ENCODE results near the gene S100Z.
"Not testable (repeated sequence)": the region's sequence is repeated elsewhere in the genome, so short reads cannot be mapped to it uniquely, and the experiment has no call there.

The S100Z gene

DNA sequence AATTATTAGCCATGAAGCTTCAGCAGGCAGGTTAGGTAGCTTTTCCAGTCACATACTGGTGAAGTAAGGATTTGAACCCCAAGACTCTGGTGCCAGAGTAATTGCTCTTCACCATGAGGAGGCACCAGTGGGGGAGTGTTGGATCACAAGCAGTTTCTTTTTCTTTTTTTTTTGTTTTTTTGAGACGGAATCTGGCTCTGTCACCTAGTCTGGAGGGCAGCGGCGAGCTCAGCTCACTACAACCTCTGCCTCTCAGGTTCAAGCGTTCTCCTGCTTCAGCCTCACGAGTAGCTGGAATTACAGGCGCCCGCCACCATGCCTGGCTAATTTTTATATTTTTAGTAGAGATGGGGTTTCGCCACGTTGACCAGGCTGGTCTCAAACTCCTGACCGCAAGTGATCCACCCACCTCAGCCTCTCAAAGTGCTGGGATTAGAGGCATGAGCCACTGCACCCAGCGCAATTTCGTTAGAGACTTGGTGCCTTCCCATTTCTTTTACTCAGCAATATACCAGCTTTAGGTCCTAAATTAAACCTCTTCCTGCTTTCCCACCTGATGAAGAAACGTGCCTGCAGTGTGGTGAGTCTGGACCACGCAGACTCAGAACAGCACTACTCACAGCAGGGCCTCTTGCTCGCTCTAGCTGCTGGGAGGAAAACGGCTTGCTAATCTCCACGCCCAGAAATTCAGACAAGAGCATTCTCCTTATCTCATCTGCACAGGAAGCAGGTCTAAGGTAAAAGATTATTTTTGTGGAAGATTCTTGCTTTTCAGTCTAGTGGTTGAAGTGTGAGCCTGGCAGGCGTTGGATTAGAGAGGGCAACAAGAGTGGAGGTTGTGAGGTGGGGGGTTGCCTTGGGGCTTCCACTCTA, at the start of gene S100Z:
Gene S100Z (plus strand): TSS at position 596 of the 873 bp plus-strand sequence. CDS start 25,346 bp downstream, outside the sequence.
- DNase-seq: peak in 1 of 14 donors; percentile 1

GRCh38 chr5:76800579-76800978, 49.2 kb upstream of the S100Z start:
- DNase-seq: no peak

- DNase-seq: no peak
Observed at GRCh38 chr5:76801159-76801802, 48.5 kb upstream of the S100Z start.

- DNase-seq: no peak
Observed at GRCh38 chr5:76801803-76802195, 48.0 kb upstream of the S100Z start.

DNA sequence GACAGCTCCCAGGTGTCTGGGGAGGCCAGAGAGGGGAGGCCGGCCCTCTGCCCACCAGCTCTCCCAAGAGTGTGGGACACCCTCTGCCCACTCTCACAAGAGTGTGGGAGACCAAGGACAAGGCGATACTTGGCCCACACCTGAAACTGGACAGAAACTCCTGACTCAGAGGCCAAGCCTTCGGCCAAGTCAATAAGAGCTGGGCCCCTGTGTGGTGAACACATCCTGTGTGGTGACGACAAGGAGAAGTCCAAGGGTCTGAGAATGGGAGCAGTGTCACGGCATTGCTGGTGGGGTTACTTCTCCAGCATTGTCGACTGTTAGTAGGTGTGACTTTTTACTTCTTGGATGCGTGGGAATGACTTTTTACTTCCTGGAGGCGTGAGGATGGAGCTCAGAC, 45.5 kb upstream of the S100Z start:
- DNase-seq: no peak

GRCh38 chr5:76805821-76806505, 43.9 kb upstream of the S100Z start:
- no peak for DNase-seq

- no peak for DNase-seq
Observed at GRCh38 chr5:76807296-76807695, 42.5 kb upstream of the S100Z start.

DNA sequence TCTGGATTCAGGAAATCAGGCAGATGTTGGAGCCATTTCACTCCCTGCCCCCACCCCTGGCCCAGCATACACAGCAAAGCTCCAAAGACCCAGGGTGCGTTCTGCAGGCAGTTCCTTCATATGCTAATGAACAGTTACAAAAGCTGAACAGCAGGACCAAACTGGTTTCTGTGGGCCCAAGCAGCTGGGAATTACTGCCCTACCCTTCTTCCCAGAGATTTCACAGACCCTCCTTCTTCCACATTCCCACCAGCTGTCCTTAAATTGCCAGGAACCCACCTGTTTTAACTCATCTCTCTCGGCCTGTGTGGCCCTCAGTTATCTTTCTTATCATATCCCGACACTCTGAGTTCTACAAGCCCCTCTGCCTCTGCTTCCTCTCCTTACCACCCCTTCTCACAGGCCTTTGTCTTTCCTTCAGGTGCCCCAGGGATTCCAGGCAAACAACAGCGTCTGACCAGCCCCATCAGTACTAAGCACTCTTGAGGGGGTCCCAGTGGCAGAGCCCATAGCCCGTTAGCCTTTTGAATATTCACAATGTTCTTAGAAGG, 41.6 kb upstream of the S100Z start:
- DNase-seq: peak in 1 of 14 donors; percentile 12

DNA sequence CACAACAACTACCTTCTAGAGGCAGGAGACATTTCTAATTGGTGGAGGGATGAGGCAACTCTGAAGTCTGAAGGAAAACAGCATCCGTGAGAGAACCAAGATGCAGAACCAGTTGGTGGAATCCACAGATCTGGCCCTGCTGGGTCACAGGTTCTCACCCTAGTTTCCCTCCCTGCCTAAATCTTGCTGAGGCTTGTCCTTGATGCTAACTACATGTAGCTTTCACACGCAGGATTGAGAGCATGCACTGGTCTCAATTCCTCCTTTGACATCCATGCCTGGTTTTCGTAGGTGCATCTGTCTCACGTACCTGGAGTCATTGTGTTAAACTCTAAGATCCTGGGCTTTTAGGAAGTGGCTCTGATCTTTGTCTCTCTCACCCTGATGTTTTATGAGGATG, 40.7 kb upstream of the S100Z start:
- DNase-seq: no peak

DNA sequence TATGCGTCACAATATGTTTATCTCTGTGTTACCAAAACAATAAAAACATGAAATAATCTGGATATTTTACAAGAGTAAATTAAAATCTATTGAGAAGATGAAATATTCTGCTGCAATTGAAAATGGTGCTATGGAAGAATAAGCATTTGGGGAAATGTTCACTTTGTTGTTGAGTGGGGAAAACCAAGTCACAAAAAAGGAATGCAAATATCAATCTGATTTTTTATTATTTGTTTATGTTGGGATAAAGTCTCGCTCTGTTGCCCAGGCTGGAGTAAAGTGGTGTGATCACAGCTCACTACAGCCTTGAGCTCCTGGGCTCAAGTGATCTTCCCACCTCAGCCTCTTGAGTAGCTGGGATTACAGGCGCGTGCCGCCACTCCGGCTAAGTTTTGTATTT, 39.6 kb upstream of the S100Z start:
- no peak for DNase-seq

GRCh38 chr5:76811214-76811613, 38.6 kb upstream of the S100Z start:
- no peak for DNase-seq

- DNase-seq: not testable (repeated sequence)
Observed at GRCh38 chr5:76812209-76812608, 37.6 kb upstream of the S100Z start.

DNA sequence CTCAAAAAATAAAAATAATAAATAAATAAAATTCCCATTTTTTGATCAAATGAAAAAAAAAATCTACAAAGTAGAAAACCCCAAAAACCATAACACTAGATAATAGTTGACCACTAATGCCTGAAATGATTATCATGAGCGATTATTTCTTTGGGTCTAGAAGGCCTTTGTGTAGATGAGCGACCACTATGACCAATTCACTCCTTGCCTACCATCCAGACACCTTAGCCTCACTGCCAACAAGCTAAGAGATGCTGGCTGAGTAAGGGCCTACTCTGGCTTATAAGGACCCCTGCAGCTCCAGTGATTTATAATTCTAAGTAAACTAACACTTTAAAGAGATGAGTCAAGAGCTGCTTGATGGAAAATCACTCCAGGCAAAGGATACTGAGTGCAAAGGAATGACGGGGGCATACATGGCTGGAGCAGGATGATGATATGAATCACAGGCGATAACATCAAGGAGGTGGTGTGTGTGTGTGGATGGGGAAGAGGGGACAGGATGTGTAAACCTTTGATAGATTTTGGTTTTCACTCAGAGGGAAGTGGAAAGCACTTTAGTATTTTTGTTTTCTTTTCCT, 35.7 kb upstream of the S100Z start:
- no peak for DNase-seq

- no peak for DNase-seq
Observed at GRCh38 chr5:76816110-76816831, 33.5 kb upstream of the S100Z start.

DNA sequence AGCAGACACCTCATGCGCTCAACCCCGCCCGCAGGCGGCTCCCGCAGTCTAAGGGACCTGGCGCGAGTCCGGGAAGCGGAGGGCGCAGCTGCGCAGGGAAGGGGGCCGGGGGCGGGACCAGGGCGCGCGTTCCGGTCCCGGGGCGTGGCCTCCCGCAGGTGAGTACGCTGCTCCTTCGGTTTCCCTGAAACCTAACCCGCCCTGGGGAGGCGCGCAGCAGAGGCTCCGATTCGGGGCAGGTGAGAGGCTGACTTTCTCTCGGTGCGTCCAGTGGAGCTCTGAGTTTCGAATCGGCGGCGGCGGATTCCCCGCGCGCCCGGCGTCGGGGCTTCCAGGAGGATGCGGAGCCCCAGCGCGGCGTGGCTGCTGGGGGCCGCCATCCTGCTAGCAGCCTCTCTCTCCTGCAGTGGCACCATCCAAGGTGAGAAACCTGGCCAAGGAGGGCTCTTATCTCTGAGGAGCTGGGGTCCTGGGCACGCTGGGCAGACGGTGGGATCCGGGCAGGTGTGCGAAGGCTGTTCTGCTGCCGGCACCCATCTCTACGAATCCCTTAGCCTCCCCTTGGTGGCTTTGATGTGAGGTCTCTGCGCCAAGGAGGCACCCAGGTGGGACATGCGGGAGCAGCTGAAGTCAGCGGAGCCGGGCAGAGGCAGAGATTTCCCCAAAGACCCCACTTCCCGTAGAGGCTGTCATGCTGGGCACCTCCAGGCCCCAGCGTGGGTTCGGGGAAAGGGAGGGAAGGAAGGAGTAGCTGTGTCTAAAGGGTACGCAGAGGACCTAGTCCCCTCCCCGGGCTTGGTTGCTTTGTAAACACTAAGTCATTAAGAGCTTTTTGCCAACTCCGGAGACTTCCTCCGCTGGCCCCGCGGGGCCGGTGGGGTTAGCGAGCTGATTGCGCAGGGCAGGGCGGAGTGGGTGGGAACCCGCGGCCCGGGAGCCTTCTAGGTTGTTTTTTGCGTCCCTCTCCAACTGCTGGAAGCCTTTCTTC, 30.7 kb upstream of the S100Z start, which contains the start of gene F2RL1:
Gene F2RL1 (plus strand): TSS at position 187 of the 988 bp plus-strand sequence. CDS start 153 bp downstream, at position 340.
- peak in 4 of 14 donors; percentile 7 to 16 (median 10) for DNase-seq

DNA sequence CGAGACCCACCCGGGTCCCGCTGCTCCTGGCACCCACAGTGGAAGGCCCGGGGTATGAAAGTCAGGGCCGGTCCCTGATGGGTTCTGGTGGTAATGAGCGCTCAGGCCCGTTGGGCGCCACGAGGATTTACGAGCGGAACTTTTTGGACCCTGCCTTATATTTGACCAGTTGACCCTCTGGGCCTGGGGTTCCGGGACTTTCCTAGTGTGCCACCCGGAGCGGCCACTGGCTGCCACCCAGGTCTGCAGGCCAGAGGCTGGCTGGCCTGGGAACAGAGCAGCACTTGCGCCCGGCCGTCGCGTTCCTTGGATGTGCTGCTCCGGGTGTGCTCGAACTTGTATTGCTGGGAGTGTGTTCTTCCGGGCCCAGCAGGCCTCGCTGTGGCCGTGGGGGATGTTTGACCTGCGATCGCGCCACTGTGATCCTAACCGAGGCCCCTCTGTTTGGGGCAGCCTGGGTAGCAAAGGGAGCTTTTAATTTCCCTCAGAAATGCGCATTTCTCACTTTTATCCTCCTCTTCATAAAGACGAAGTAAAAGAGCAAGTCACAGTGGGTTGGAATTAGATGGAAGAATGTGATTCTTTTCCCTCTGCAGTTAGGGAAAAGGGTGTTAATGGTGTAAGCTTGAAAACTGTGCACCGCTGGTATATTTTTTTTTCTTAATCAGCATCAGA, 29.8 kb upstream of the S100Z start:
- no peak for DNase-seq

- no peak for DNase-seq
Observed at GRCh38 chr5:76820526-76820890, 29.3 kb upstream of the S100Z start.

GRCh38 chr5:76821136-76821535, 28.7 kb upstream of the S100Z start:
- DNase-seq: no peak

- DNase-seq: not testable (repeated sequence)
Observed at GRCh38 chr5:76822105-76822731, 27.6 kb upstream of the S100Z start.

Data from C1 segment of cervical spinal cord (tissue), 14 donors.